NB4 (cell line): ENCODE results near the gene DCC.

Experiments used
- CTCF ChIP-seq: IDR thresholded peaks from one replicate; pipeline ENCODE4 v1.5.1; 2012; ENCODE audit warnings: low read depth, low read length
- MYC ChIP-seq: IDR thresholded peaks from 2 replicates; pipeline ENCODE4 v1.6.1; 2011; ENCODE audit warnings: low read depth, low read length
- POLR2A ChIP-seq: IDR thresholded peaks from 2 replicates; pipeline ENCODE4 v1.6.1; 2011; ENCODE audit warnings: mild to moderate bottlenecking; ENCODE audit not compliant: insufficient read length; ENCODE audit errors: extremely low read depth

GRCh38 chr18:52518086-52518485 lies 178.1 kb downstream of the DCC start:
- TF ChIP-seq CTCF (no peak), MYC (no peak), POLR2A (no peak)
